Dermis lymphatic vessel endothelial cell (primary cell): ENCODE data around the gene MCEMP1. TPM values are rescaled to one million over a fixed set of nuclear protein-coding genes. Genes with fewer than 3 reads are reported as not detected.

Experiments used
- total RNA-seq: library from RNA; depleted of rRNA; stranded (reverse); fragments of >200 nt; gene quantifications from 2 replicates; pipeline ENCODE4 v1.2.1, GENCODE V29; 2014

The MCEMP1 gene, protein sequence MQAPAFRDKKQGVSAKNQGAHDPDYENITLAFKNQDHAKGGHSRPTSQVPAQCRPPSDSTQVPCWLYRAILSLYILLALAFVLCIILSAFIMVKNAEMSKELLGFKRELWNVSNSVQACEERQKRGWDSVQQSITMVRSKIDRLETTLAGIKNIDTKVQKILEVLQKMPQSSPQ
- total RNA-seq: not detected in 2 replicates

DNA sequence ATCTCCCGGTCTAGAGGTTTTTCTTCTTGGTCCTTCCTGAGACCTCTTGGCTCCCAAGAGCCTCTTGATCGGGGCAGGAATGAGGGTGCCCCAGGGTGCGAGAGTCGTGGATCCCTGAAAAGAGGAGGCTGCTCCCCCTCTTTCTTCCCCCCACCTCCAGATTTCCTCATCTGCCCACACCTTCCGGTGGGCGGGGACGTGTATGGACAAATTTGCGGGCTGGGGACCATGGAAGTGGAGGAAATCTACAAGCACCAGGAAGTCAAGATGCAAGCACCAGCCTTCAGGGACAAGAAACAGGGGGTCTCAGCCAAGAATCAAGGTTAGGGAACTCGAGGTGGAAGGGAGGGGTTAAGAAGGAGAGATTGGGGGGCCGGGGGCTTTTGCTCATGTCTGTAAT lies at the start of gene MCEMP1:
MCEMP1 (plus strand) TSS at position 237 of the 400 bp plus-strand sequence; CDS start at position 268, 31 bp downstream.

DNA sequence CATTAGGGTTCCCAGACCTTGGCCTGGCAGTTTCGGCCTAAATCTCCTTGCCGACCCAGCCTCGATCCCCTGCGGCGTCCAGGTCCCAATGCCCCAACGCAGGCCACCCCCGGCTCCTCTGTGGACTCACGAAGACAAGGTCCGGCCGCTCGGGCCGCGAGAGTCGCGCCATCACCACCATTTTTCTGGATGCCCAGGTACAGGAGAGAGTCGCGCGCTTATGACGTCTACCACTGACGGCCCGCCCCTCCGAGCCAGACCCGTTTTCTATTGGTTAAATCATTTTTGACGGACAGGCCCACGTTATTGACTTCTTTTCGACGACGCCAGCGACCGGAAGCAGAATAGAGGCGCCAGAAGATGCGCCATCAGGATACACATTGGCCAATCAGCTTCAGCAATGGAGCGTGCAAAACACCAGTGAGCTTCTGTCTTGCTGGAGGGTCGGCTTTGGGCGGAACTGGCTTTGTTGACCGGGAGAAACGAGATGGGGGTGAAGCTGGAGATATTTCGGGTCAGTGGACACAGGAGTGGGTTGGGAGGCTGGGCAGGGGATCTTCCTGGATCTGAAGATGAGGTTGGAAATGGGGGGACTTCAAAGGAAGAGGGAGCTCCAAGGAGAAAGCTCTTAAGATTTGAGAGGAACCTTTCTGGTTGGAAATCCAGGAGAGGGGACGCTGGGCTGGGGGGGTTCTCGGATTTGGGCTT lies 47.4 kb upstream of the MCEMP1 start, which contains the start of the genes PET100 and XAB2:
PET100 (plus strand) TSS at position 447 of the 708 bp plus-strand sequence; CDS start at position 488, 41 bp downstream.
XAB2 (minus strand) TSS at position 199 of the 708 bp plus-strand sequence; CDS start at position 181, 18 bp downstream.

DNA sequence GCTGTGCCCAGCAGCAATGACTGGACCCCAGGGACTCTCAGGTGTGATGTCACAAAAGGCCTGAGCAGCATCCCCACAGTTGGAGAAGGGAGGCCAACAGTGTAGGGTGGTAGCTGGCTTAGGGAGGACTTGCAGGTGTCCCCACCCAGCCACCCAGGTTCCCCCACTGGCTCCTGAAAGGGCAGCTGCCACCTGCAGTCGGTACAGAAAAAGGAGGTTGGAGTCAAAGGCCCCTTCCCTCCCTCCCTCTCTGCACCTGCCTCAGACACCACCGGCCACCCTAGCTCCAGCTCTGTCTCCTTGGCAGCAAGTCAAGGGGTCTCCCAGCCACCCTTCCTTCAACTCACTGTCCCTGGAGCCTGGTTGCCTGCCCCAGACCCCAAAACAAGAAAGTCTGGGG lies 43.2 kb upstream of the MCEMP1 start, which contains the start of gene PCP2:
PCP2 (minus strand) TSS at position 22 of the 400 bp plus-strand sequence. CDS start 262 bp downstream, outside the sequence.

DNA sequence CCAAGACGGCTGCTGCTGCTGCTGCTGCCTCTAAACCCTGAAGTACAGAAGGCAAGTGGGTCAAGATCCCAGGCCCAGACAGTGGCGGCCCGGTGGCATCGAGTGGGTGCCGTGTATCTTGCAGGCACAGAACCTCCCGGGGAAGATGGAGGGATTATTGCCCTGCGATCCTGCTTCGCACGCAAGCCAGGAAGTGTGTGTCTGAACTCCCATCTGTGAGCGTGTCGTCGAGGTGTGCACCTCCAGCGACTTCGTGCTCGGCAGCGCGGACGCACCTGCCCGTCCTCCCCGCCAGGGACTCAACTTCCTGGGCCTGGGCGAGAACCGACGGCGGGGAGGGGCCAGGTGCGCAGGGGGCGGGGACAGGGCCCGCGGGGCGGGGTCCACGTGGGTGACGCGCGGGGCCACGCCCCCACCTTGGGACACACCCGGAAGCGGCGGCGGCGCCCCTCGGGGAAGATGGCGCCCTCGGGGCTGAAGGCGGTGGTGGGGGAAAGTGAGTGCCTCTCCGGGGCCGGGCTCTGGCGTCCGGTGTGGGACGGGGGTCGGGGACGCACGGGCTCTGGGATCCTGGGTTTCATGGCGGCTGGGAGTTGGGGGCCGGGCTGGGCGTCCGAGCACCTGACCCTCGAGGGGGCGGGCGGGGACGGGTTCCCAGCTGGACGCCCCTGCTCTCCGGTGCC lies 40.1 kb upstream of the MCEMP1 start, which contains the start of gene STXBP2:
STXBP2 (plus strand) TSS at position 420 of the 683 bp plus-strand sequence; CDS start at position 460, 40 bp downstream.

DNA sequence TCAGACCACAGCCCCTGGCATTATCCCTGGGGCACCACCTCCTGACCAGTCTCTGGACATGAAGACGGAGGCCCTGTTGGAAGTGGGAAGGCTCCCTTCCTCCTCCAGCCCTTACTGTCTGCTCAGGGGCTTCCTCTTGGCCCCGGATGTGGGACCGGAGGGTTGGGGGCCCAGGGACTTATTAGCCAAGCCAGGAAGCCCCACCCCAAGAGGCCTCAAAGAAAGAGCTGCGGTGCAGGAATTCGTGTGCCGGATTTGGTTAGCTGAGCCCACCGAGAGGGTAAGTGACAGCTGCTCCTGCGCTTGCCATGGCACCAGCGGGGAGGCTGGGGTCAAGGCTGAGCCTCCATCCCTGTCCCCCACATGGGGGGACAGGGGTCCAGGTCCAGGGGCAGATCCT lies 8.0 kb upstream of the MCEMP1 start, which contains the start of gene RETN:
RETN (plus strand) TSS at position 208 of the 400 bp plus-strand sequence. CDS start 278 bp downstream, outside the sequence.

GRCh38 chr19:7680606-7681339 lies 3.9 kb downstream of the MCEMP1 start, which contains the start of gene TRAPPC5:
TSS of gene TRAPPC5 (plus strand) at chr19:7680833. CDS start at chr19:7682254, 1,421 bp downstream.

GRCh38 chr19:7701654-7702457 lies 25.0 kb downstream of the MCEMP1 start, which contains the start of gene FCER2:
TSS of gene FCER2 (minus strand) at chr19:7702131. CDS start at chr19:7699760, 2,371 bp downstream.

Other genes starting within 250 kb of the MCEMP1 start
- 1.5 TPM in 2 replicates for gene PEX11G, start 188.1 kb upstream of the MCEMP1 start, total RNA-seq
- 10.9 and 11.2 TPM in 2 replicates for gene ZNF358, start 161.0 kb upstream of the MCEMP1 start, total RNA-seq
- gene MCOLN1, start 154.5 kb upstream of the MCEMP1 start, total RNA-seq: 3.4 and 4.9 TPM in 2 replicates
- gene PNPLA6, start 141.4 kb upstream of the MCEMP1 start, total RNA-seq: 56.2 and 65.2 TPM in 2 replicates
- 0.11 TPM in 1 of 2 replicates, not detected in the other for gene CAMSAP3, start 81.2 kb upstream of the MCEMP1 start, total RNA-seq
- 19.0 and 22.6 TPM in 2 replicates for gene XAB2, start 47.5 kb upstream of the MCEMP1 start, total RNA-seq
- gene PET100, start 47.3 kb upstream of the MCEMP1 start, total RNA-seq: 34.4 and 36.3 TPM in 2 replicates
- not detected in 2 replicates for gene PCP2, start 43.4 kb upstream of the MCEMP1 start, total RNA-seq
- gene STXBP2, start 40.0 kb upstream of the MCEMP1 start, total RNA-seq: 19.8 and 28.3 TPM in 2 replicates
- not detected in 2 replicates for gene RETN, start 8.0 kb upstream of the MCEMP1 start, total RNA-seq
- gene TRAPPC5, start 3.7 kb downstream of the MCEMP1 start, total RNA-seq: 111 and 133 TPM in 2 replicates
- gene FCER2, start 25.0 kb downstream of the MCEMP1 start, total RNA-seq: not detected in 2 replicates
- gene CLEC4G, start 55.0 kb downstream of the MCEMP1 start, total RNA-seq: under 0.01 and 0.76 TPM in 2 replicates
- gene CD209, start 70.4 kb downstream of the MCEMP1 start, total RNA-seq: 0.11 and 0.26 TPM in 2 replicates
- gene CLEC4M, start 86.2 kb downstream of the MCEMP1 start, total RNA-seq: 146 and 160 TPM in 2 replicates
- 6.8 and 7.3 TPM in 2 replicates for gene EVI5L, start 153.1 kb downstream of the MCEMP1 start, total RNA-seq
- gene PRR36, start 197.3 kb downstream of the MCEMP1 start, total RNA-seq: not detected in 2 replicates
- 0.33 and 0.43 TPM in 2 replicates for gene LRRC8E, start 211.4 kb downstream of the MCEMP1 start, total RNA-seq
- 9.6 and 11.0 TPM in 2 replicates for gene MAP2K7, start 226.8 kb downstream of the MCEMP1 start, total RNA-seq
- gene TGFBR3L, start 237.7 kb downstream of the MCEMP1 start, total RNA-seq: 0.22 TPM in 1 of 2 replicates, not detected in the other
- 4.1 and 5.5 TPM in 2 replicates for gene SNAPC2, start 243.2 kb downstream of the MCEMP1 start, total RNA-seq
- 0.33 and 0.77 TPM in 2 replicates for gene CTXN1, start 249.0 kb downstream of the MCEMP1 start, total RNA-seq